ENCODE data around the gene ZFPM1.

DNA sequence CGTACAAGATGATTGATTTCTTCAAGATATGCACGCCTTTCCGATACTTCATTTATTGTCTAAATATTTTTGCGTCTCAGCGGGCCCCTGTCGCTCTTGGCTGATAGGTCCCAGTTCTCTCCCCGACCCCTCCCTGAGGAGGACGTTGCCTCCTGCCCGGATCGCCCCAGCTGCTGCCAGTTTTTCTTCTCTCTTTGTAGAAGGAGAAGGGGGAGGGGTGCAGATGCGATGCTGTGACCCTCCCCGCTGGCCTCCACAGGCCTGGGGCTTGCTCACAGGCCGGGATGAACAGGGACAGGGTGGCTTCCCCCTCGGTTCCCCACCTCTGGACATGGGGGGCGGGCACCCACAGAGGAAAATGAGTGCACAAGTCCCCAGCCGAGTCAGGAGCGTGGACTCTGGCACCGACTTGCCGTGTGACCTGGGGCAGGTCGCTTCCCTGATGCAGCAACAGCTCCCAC lies 63.6 kb downstream of the ZFPM1 start:
- TF ChIP-seq CTCF (conservative IDR thresholded peaks at IDR 0.05; ENCODE audit: low read length) (no peak), EZH2phosphoT487 (IDR thresholded peaks at IDR 0.05; ENCODE audit: borderline replicate concordance, low read depth, low read length) (no peak)

All from OCI-LY7 (cell line).